ENCODE data around the gene LATS2.

DNA sequence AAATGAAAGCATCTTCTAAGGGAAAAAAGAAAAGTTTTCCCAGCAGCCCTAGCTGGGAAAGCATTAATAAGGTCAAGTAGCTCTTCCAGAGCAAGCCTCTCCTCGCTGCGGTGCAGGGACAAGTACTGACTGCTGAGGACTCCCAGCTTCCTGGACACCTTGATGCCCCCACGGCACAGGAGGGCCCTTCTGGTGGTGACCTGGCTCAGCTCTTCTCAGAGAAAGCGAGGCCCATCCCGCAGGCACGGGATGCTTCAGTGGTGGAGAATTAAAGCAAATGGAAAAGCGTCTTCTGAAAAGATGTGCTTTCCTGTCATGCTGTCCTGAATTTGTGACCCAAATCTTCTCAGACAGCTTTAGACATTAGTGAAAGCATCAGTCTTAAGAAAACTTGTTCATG is 38.8 kb upstream of the LATS2 start:
- TF ChIP-seq, protein P1, sequence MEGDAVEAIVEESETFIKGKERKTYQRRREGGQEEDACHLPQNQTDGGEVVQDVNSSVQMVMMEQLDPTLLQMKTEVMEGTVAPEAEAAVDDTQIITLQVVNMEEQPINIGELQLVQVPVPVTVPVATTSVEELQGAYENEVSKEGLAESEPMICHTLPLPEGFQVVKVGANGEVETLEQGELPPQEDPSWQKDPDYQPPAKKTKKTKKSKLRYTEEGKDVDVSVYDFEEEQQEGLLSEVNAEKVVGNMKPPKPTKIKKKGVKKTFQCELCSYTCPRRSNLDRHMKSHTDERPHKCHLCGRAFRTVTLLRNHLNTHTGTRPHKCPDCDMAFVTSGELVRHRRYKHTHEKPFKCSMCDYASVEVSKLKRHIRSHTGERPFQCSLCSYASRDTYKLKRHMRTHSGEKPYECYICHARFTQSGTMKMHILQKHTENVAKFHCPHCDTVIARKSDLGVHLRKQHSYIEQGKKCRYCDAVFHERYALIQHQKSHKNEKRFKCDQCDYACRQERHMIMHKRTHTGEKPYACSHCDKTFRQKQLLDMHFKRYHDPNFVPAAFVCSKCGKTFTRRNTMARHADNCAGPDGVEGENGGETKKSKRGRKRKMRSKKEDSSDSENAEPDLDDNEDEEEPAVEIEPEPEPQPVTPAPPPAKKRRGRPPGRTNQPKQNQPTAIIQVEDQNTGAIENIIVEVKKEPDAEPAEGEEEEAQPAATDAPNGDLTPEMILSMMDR (IDR thresholded peaks at IDR 0.05), result no peak
- no peak for TF ChIP-seq POLR2A (IDR thresholded peaks at IDR 0.05)
